OCI-LY3 (cell line): ENCODE results near the gene ATG7.

Source experiments
- EZH2phosphoT487 ChIP-seq: fragments of 200-600 bp; shearing (Covaris generic); IDR thresholded peaks from 2 replicates; pipeline ENCODE4 v1.6.1; 2018; ENCODE audit warnings: antibody characterized with exemption, mixed run types, low read depth
- TF ChIP-seq, protein P1 (sequence below): fragments of 200-600, 300-600 bp; sonication (generic); IDR thresholded peaks from 2 replicates; pipeline ENCODE4 v1.5.1; 2014; ENCODE audit warnings: antibody characterized with exemption, low read length, low read depth

DNA sequence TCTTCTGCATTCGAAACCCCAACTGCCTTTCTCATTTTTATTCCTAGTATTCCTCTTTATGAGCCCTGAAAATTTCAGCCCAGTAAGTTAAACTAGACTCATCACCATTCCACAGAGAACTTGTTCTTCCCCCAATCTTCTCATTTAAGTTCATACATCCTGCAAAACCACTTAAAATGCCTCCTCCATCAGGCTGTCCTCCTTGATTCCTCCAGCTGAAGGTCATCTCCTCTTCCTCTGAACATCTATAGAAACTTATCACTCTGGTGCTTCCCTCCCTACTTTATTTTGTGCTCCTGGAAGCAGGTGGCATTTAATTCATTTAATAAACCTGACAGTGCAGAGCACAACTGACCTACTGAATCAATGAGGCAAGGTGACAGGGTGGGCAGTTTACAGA, 333.2 kb downstream of the ATG7 start:
- TF ChIP-seq, protein P1, sequence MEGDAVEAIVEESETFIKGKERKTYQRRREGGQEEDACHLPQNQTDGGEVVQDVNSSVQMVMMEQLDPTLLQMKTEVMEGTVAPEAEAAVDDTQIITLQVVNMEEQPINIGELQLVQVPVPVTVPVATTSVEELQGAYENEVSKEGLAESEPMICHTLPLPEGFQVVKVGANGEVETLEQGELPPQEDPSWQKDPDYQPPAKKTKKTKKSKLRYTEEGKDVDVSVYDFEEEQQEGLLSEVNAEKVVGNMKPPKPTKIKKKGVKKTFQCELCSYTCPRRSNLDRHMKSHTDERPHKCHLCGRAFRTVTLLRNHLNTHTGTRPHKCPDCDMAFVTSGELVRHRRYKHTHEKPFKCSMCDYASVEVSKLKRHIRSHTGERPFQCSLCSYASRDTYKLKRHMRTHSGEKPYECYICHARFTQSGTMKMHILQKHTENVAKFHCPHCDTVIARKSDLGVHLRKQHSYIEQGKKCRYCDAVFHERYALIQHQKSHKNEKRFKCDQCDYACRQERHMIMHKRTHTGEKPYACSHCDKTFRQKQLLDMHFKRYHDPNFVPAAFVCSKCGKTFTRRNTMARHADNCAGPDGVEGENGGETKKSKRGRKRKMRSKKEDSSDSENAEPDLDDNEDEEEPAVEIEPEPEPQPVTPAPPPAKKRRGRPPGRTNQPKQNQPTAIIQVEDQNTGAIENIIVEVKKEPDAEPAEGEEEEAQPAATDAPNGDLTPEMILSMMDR: no peak
- TF ChIP-seq EZH2phosphoT487: no peak
